ENCODE results near the gene GNAQ. TPM values are rescaled to one million over a fixed set of nuclear protein-coding genes. Genes with fewer than 3 reads are reported as not detected.

Gene GNAQ
- total and polyA plus RNA-seq, 4 donors = 24.6 to 86.2 (median 51.4) TPM

DNA sequence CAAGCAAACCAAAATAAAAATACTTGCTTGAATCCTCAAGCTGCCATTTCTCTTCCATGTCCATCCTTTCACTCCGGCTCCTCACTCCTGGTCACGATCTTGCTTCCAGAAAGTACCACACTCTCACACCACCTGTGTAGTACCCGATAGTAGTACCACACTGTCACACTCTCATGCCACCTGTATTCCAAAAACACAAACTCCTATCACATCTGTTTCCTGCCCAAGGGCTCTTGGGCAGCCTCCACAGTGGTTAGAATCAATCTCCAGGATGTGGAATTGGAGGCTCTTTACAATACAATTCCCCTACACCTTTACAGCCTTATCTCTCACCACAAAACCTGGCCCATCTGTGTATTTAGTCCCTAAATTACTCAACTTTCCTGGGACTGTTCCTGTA lies 130.6 kb downstream of the GNAQ start:
- no peak overlapping the region for H3K9ac ChIP-seq (ENCODE audit: insufficient read depth in 1 of 2, low read length in 2 of 2)
- peaks cover 0 to 3% (median 1%) of the 10 kb centered on the region in 4 donors for H3K36me3 ChIP-seq (ENCODE audit: control insufficient read depth in 4 of 4, insufficient read depth in 4 of 4, low read length in 4 of 4)
- WGBS, 2 donors = 79 to 83% methylated on average over 3 of the region's 3 CpGs
- DNase-seq (no peak), ATAC-seq (ENCODE audit: insufficient read depth, low FRiP score) (no peak)
- H3K4me1 ChIP-seq (ENCODE audit: control insufficient read depth in 5 of 5, insufficient read depth in 5 of 5, low read length in 5 of 5) = peaks cover 6 to 19% (median 10%) of the 10 kb centered on the region in 5 donors
- H3K4me3 ChIP-seq = no peak overlapping the region
- TF ChIP-seq, protein P1, sequence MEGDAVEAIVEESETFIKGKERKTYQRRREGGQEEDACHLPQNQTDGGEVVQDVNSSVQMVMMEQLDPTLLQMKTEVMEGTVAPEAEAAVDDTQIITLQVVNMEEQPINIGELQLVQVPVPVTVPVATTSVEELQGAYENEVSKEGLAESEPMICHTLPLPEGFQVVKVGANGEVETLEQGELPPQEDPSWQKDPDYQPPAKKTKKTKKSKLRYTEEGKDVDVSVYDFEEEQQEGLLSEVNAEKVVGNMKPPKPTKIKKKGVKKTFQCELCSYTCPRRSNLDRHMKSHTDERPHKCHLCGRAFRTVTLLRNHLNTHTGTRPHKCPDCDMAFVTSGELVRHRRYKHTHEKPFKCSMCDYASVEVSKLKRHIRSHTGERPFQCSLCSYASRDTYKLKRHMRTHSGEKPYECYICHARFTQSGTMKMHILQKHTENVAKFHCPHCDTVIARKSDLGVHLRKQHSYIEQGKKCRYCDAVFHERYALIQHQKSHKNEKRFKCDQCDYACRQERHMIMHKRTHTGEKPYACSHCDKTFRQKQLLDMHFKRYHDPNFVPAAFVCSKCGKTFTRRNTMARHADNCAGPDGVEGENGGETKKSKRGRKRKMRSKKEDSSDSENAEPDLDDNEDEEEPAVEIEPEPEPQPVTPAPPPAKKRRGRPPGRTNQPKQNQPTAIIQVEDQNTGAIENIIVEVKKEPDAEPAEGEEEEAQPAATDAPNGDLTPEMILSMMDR (IDR thresholded peaks at IDR 0.05; ENCODE audit: control extremely low read depth, extremely low read depth) = no peak
- no peaks in the 10 kb centered on the region for H3K9me3 ChIP-seq (ENCODE audit: control insufficient read depth in 4 of 4, insufficient read depth in 3 of 4, low read length in 3 of 4)
- no peak overlapping the region for H3K27ac ChIP-seq (ENCODE audit: low read depth in 1 of 2, low read length in 1 of 2)
- H3K27me3 ChIP-seq (ENCODE audit: control insufficient read depth in 3 of 3, insufficient read depth in 3 of 3, low read length in 2 of 3) = no peaks in the 10 kb centered on the region

DNA sequence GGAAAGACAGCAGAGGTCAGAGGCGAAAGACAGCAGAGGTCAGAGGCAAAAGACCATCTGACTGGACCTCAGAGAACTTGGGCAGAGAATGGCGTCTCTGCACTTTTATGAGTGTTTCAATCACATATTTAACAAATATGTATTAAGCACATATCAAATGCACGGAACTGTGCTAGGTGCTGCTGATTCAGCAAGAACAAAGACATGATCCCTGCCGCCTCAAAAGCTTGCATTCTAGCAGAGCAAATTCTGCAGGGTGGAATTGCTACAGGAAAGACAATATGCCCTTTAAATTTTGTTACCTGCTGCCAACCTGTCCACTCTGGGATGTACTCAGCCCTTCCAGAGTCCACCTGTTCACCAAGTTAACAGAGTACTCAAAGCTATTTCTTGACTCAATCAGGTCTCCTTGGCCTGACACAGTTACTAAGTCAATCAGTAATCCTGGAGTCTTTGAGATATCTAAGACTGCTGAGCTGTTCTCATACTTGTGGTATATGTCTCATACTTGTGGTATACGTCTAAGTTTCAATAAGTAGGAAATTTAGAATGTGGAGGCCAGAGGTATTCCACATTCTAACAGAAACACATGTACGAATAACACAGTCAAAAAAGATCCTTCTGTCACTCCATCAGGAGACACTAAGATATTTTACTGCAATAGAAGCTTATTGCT lies 131.8 kb downstream of the GNAQ start:
- WGBS, 2 donors = 90% methylated on average over 6 of the region's 6 CpGs
- Histone ChIP-seq H3K36me3 (ENCODE audit: control insufficient read depth in 4 of 4, insufficient read depth in 4 of 4, low read length in 4 of 4) (peaks cover 0 to 6% (median 3%) of the 10 kb centered on the region in 4 donors), H3K9ac (ENCODE audit: insufficient read depth in 1 of 2, low read length in 2 of 2) (no peak overlapping the region), H3K4me1 (ENCODE audit: control insufficient read depth in 5 of 5, insufficient read depth in 5 of 5, low read length in 5 of 5) (peaks cover 6 to 19% (median 10%) of the 10 kb centered on the region in 5 donors), H3K9me3 (ENCODE audit: control insufficient read depth in 4 of 4, insufficient read depth in 3 of 4, low read length in 3 of 4) (no peaks in the 10 kb centered on the region), H3K27me3 (ENCODE audit: control insufficient read depth in 3 of 3, insufficient read depth in 3 of 3, low read length in 2 of 3) (no peaks in the 10 kb centered on the region), H3K27ac (ENCODE audit: low read depth in 1 of 2, low read length in 1 of 2) (no peak overlapping the region), H3K4me3 (no peak overlapping the region)
- TF ChIP-seq, protein P1 (IDR thresholded peaks at IDR 0.05; ENCODE audit: control extremely low read depth, extremely low read depth) = no peak
- DNase-seq (no peak), ATAC-seq (ENCODE audit: insufficient read depth, low FRiP score) (no peak)

DNA sequence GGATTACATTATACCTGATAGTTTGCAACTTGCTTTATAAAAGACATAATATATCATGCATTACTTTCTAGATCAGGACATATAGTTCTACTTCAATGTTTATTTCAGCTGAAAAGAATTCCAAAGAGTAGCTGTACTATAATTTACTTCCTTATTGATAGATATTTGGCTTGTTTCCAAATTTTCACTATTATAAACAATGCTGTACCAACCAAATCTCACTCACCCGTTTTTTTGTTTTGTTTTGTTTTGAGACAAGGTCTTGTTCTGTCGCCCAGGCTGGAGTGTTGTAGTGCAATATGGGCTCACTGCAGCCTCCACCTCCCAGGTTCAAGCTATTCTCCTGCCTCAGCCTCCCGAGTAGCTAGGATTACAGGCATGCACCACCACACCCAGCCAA lies 132.7 kb downstream of the GNAQ start:
- Histone ChIP-seq H3K36me3 (ENCODE audit: control insufficient read depth in 4 of 4, insufficient read depth in 4 of 4, low read length in 4 of 4) (peaks cover 0 to 6% (median 3%) of the 10 kb centered on the region in 4 donors), H3K4me1 (ENCODE audit: control insufficient read depth in 5 of 5, insufficient read depth in 5 of 5, low read length in 5 of 5) (peaks cover 6 to 19% (median 8%) of the 10 kb centered on the region in 5 donors), H3K4me3 (no peak overlapping the region), H3K27me3 (ENCODE audit: control insufficient read depth in 3 of 3, insufficient read depth in 3 of 3, low read length in 2 of 3) (no peaks in the 10 kb centered on the region), H3K27ac (ENCODE audit: low read depth in 1 of 2, low read length in 1 of 2) (no peak overlapping the region), H3K9ac (ENCODE audit: insufficient read depth in 1 of 2, low read length in 2 of 2) (no peak overlapping the region), H3K9me3 (ENCODE audit: control insufficient read depth in 4 of 4, insufficient read depth in 3 of 4, low read length in 3 of 4) (no peaks in the 10 kb centered on the region)
- TF ChIP-seq, protein P1 (IDR thresholded peaks at IDR 0.05; ENCODE audit: control extremely low read depth, extremely low read depth) = no peak
- no peak for DNase-seq
- 55 to 73% methylated on average over 3 of the region's 3 CpGs for WGBS, 2 donors
- no peak for ATAC-seq (ENCODE audit: insufficient read depth, low FRiP score)
